Trophoblast cell (in vitro differentiated cells and primary cell): ENCODE measurements around the gene NSUN5. TPM values are rescaled to one million over a fixed set of nuclear protein-coding genes. Genes with fewer than 3 reads are reported as not detected.

Experiments used
- DNase-seq, 2 donors: peaks; one replicate each; pipeline ENCODE4 v3.0.0-alpha.2; 2016
- H2AFZ ChIP-seq: 2 replicates; pipeline ENCODE4 v1.6.1; 2013; ENCODE audit warnings: low read length, moderate library complexity, mild to moderate bottlenecking; ENCODE audit not compliant: insufficient read depth, poor library complexity
- H2AK5ac ChIP-seq: 2 replicates; pipeline ENCODE4 v1.6.1; 2013; ENCODE audit warnings: mild to moderate bottlenecking, low read length
- H2BK120ac ChIP-seq: 2 replicates; pipeline ENCODE4 v1.6.1; 2013; ENCODE audit warnings: low read length, mild to moderate bottlenecking, moderate library complexity; ENCODE audit not compliant: insufficient read depth, poor library complexity
- H2BK12ac ChIP-seq: 2 replicates; pipeline ENCODE4 v1.6.1; 2013; ENCODE audit warnings: mild to moderate bottlenecking, low read length, moderate library complexity
- H2BK5ac ChIP-seq: 2 replicates; pipeline ENCODE4 v1.6.1; 2013; ENCODE audit warnings: low read length, low read depth, moderate library complexity, mild to moderate bottlenecking; ENCODE audit not compliant: poor library complexity
- H3K14ac ChIP-seq: 2 replicates; pipeline ENCODE4 v1.6.1; 2013; ENCODE audit warnings: mild to moderate bottlenecking, low read length
- H3K18ac ChIP-seq: 2 replicates; pipeline ENCODE4 v1.6.1; 2013; ENCODE audit warnings: mild to moderate bottlenecking, low read length
- H3K23ac ChIP-seq: 2 replicates; pipeline ENCODE4 v1.6.1; 2013; ENCODE audit warnings: low read length
- H3K27ac ChIP-seq: 2 replicates; pipeline ENCODE4 v1.5.1; 2013; ENCODE audit warnings: low read depth, mild to moderate bottlenecking, inconsistent platforms, low read length, moderate library complexity
- H3K27me3 ChIP-seq: 2 replicates; pipeline ENCODE4 v1.6.1; 2013; ENCODE audit warnings: inconsistent platforms, mild to moderate bottlenecking, low read length, moderate library complexity; ENCODE audit not compliant: insufficient read depth
- H3K36me3 ChIP-seq, 2 experiments: 1 replicate in 1 of 2; 2 replicates in 1 of 2; pipeline ENCODE4 v1.6.1; 2013; ENCODE audit warnings: low read length in 2 of 2, mild to moderate bottlenecking in 2 of 2, moderate library complexity in 1 of 2; ENCODE audit not compliant: insufficient read depth in 2 of 2, control insufficient read depth in 1 of 2
- H3K4ac ChIP-seq: 2 replicates; pipeline ENCODE4 v1.6.1; 2013; ENCODE audit warnings: low read depth, mild to moderate bottlenecking, low read length, moderate library complexity
- H3K4me1 ChIP-seq, 2 experiments: 1 replicate in 1 of 2; 2 replicates in 1 of 2; pipeline ENCODE4 v1.6.1; 2013; ENCODE audit warnings: low read length in 2 of 2, mild to moderate bottlenecking in 2 of 2, moderate library complexity in 1 of 2; ENCODE audit not compliant: insufficient read depth in 2 of 2, control insufficient read depth in 1 of 2
- H3K4me2 ChIP-seq: 2 replicates; pipeline ENCODE4 v1.6.1; 2013; ENCODE audit warnings: inconsistent platforms, mild to moderate bottlenecking, low read length, moderate library complexity
- H3K4me3 ChIP-seq: 2 replicates; pipeline ENCODE4 v1.5.1; 2013; ENCODE audit warnings: mild to moderate bottlenecking, low read depth, low read length, inconsistent platforms
- H3K79me1 ChIP-seq: one replicate; pipeline ENCODE4 v1.6.1; 2013; ENCODE audit warnings: low read length
- H3K79me2 ChIP-seq: 2 replicates; pipeline ENCODE4 v1.6.1; 2013; ENCODE audit warnings: low read length, mild to moderate bottlenecking; ENCODE audit not compliant: control insufficient read depth, insufficient read depth, poor library complexity
- H3K9ac ChIP-seq: 2 replicates; pipeline ENCODE4 v1.6.1; 2013; ENCODE audit warnings: mild to moderate bottlenecking, low read length
- H3K9me3 ChIP-seq: 2 replicates; pipeline ENCODE4 v1.6.1; 2013; ENCODE audit warnings: low read depth, mild to moderate bottlenecking, control low read depth, inconsistent platforms, low read length; ENCODE audit not compliant: insufficient read depth
- H4K12ac ChIP-seq: 2 replicates; pipeline ENCODE4 v1.6.1; 2013; ENCODE audit warnings: low read depth, mild to moderate bottlenecking, low read length, moderate library complexity
- H4K8ac ChIP-seq: 2 replicates; pipeline ENCODE4 v1.6.1; 2013; ENCODE audit warnings: low read depth, mild to moderate bottlenecking, low read length, moderate library complexity
- H4K91ac ChIP-seq: one replicate; pipeline ENCODE4 v1.6.1; 2013; ENCODE audit warnings: low read depth, mild to moderate bottlenecking, low read length, moderate library complexity
- WGBS: extraction: QIAGEN DNeasy Blood & Tissue Kit; methylation state at CpG from one replicate; pipeline ENCODE4 v1.1.7; 2013; ENCODE audit warnings: missing lambda C conversion rate; ENCODE audit not compliant: insufficient read length, insufficient coverage; ENCODE audit errors: extremely low coverage; 5-methylcytosine and 5-hydroxymethylcytosine counted together
- polyA plus RNA-seq: library from polyadenylated mRNA; stranded (reverse); fragments of 200-250 nt; gene quantifications from 2 replicates; pipeline ENCODE4 v1.2.3, GENCODE V29; 2013

The NSUN5 gene
- 16.8 and 17.4 TPM in 2 replicates for polyA plus RNA-seq

GRCh38 chr7:73308665-73309214 lies at the start of gene NSUN5:
TSS of gene NSUN5 (minus strand) at chr7:73308826. CDS start at chr7:73308790, 36 bp downstream.
- Histone ChIP-seq H2AK5ac (peak within 1 kb of the TSS; percentile 44), H3K9ac (peak within 1 kb of the TSS; percentile 79), H3K18ac (peak within 1 kb of the TSS; percentile 19), H3K36me3 (peaks cover 19 to 22% of the 10 kb centered on the region in 2 experiments), H3K27me3 (no peaks in the 10 kb centered on the region), H2BK5ac (peak within 1 kb of the TSS; percentile 48), H4K12ac (peak within 1 kb of the TSS; percentile 92), H3K23ac (no peak within 1 kb of the TSS), H3K4me2 (peak within 1 kb of the TSS; percentile 75), H2BK120ac (peak within 1 kb of the TSS; percentile 54), H3K9me3 (peaks cover 2% of the 10 kb centered on the region), H4K8ac (peak within 1 kb of the TSS; percentile 98), H3K4me3 (peak within 1 kb of the TSS; percentile 94), H4K91ac (peak within 1 kb of the TSS; percentile 53), H2AFZ (peak within 1 kb of the TSS; percentile 53), H3K4ac (peak within 1 kb of the TSS; percentile 81), H2BK12ac (no peak within 1 kb of the TSS), H3K14ac (peak within 1 kb of the TSS; percentile 63), H3K4me1 (peaks cover 6 to 8% of the 10 kb centered on the region in 2 experiments), H3K79me1 (peaks cover 5% of the 10 kb centered on the region), H3K79me2 (peaks cover 5% of the 10 kb centered on the region), H3K27ac (no peak within 1 kb of the TSS)
- DNase-seq, result peak; percentile 92 to 94
- WGBS, result no CpG with 5 or more reads among the region's 40 CpGs

GRCh38 chr7:73356159-73356558 lies 47.5 kb upstream of the NSUN5 start:
- Histone ChIP-seq H4K91ac (no peak overlapping the region), H3K23ac (no peak overlapping the region), H3K79me1 (no peaks in the 10 kb centered on the region), H3K4me1 (no peaks in the 10 kb centered on the region), H3K36me3 (no peaks in the 10 kb centered on the region), H2BK5ac (no peak overlapping the region), H2BK12ac (no peak overlapping the region), H3K4ac (no peak overlapping the region), H2BK120ac (no peak overlapping the region), H3K4me3 (no peak overlapping the region), H3K9ac (no peak overlapping the region), H3K79me2 (no peaks in the 10 kb centered on the region), H4K8ac (no peak overlapping the region), H3K27me3 (no peaks in the 10 kb centered on the region), H2AFZ (no peak overlapping the region), H3K4me2 (no peak overlapping the region), H2AK5ac (no peak overlapping the region), H3K9me3 (peaks cover 2% of the 10 kb centered on the region), H4K12ac (no peak overlapping the region), H3K14ac (no peak overlapping the region), H3K18ac (no peak overlapping the region), H3K27ac (no peak overlapping the region)
- DNase-seq, result no peak
- WGBS, result no CpG with 5 or more reads among the region's 5 CpGs

GRCh38 chr7:73354821-73355220 lies 46.2 kb upstream of the NSUN5 start:
- Histone ChIP-seq H3K4me2 (no peak overlapping the region), H2AK5ac (no peak overlapping the region), H3K4me1 (no peaks in the 10 kb centered on the region), H2BK5ac (no peak overlapping the region), H3K9me3 (peaks cover 2% of the 10 kb centered on the region), H2BK120ac (no peak overlapping the region), H3K4ac (no peak overlapping the region), H3K4me3 (no peak overlapping the region), H3K18ac (no peak overlapping the region), H3K27me3 (no peaks in the 10 kb centered on the region), H4K8ac (no peak overlapping the region), H3K79me2 (no peaks in the 10 kb centered on the region), H3K9ac (no peak overlapping the region), H3K14ac (no peak overlapping the region), H3K36me3 (no peaks in the 10 kb centered on the region), H3K23ac (no peak overlapping the region), H3K27ac (no peak overlapping the region), H2BK12ac (no peak overlapping the region), H2AFZ (no peak overlapping the region), H3K79me1 (no peaks in the 10 kb centered on the region), H4K91ac (no peak overlapping the region), H4K12ac (no peak overlapping the region)
- no CpG with 5 or more reads among the region's 17 CpGs for WGBS
- DNase-seq, result no peak

GRCh38 chr7:73354196-73354595 lies 45.6 kb upstream of the NSUN5 start:
- Histone ChIP-seq H2BK120ac (no peak overlapping the region), H4K91ac (no peak overlapping the region), H3K4ac (no peak overlapping the region), H2AK5ac (no peak overlapping the region), H2AFZ (no peak overlapping the region), H3K9me3 (peaks cover 2% of the 10 kb centered on the region), H3K4me2 (no peak overlapping the region), H3K79me2 (no peaks in the 10 kb centered on the region), H3K27me3 (no peaks in the 10 kb centered on the region), H3K4me1 (no peaks in the 10 kb centered on the region), H2BK12ac (no peak overlapping the region), H3K23ac (no peak overlapping the region), H3K14ac (no peak overlapping the region), H3K4me3 (no peak overlapping the region), H4K12ac (no peak overlapping the region), H3K9ac (no peak overlapping the region), H3K27ac (no peak overlapping the region), H4K8ac (no peak overlapping the region), H2BK5ac (no peak overlapping the region), H3K36me3 (no peaks in the 10 kb centered on the region), H3K79me1 (no peaks in the 10 kb centered on the region), H3K18ac (no peak overlapping the region)
- DNase-seq, result no peak
- no CpG with 5 or more reads among the region's 9 CpGs for WGBS
